Upper lobe of left lung (tissue), 4 donors: ENCODE measurements around the gene AFAP1L2.

Source experiments
- CTCF ChIP-seq, 6 experiments: fragments of 450-650 bp in 4 of 6; fragments of 200-600 bp in 2 of 6; sonication (generic) in 2 of 6; IDR thresholded peaks; one replicate each; pipeline ENCODE4 v1.5.1; 2016 to 2019; ENCODE audit warnings: antibody characterized with exemption in 6 of 6
- EP300 ChIP-seq, 4 donors: sonication (generic); formaldehyde crosslinking; IDR thresholded peaks; one replicate each; pipeline ENCODE4 v1.5.1; 2017; ENCODE audit warnings: antibody characterized with exemption in 4 of 4, control low read depth in 2 of 4
- POLR2A ChIP-seq, 4 donors: fragments of 450-650 bp; IDR thresholded peaks; one replicate each; pipeline ENCODE4 v1.5.1; 2016 to 2017; ENCODE audit warnings: antibody characterized with exemption in 4 of 4, mild to moderate bottlenecking in 2 of 4
- POLR2AphosphoS5 ChIP-seq, 2 donors: sonication (generic); formaldehyde crosslinking; IDR thresholded peaks; one replicate each; pipeline ENCODE4 v1.5.1; 2017; ENCODE audit warnings: antibody characterized with exemption in 2 of 2

- TF ChIP-seq CTCF (IDR thresholded peaks at IDR 0.05): no peak
- no peak for TF ChIP-seq POLR2A (IDR thresholded peaks at IDR 0.05)
- TF ChIP-seq POLR2AphosphoS5 (IDR thresholded peaks at IDR 0.05): no peak
- TF ChIP-seq EP300 (IDR thresholded peaks at IDR 0.05): no peak
These were observed 120.6 kb downstream of the AFAP1L2 start for GRCh38 chr10:114283535-114284234.
